Measurements from ENCODE around the gene ABLIM3. TPM values are rescaled to one million over a fixed set of nuclear protein-coding genes. Genes with fewer than 3 reads are reported as not detected.

The ABLIM3 gene
- polyA plus RNA-seq, 1 donor, result 7.2 TPM

- no peaks in the 10 kb centered on the region for H3K4me1 ChIP-seq (ENCODE audit: control insufficient read depth, insufficient read depth, low read length)
- H3K27me3 ChIP-seq (ENCODE audit: control insufficient read depth, insufficient read depth, low read length), result peaks cover 36% of the 10 kb centered on the region
- WGBS (ENCODE audit: insufficient coverage, low lambda C conversion rate), result 88% methylated on average over 2 of the region's 11 CpGs
- no peaks in the 10 kb centered on the region for H3K9me3 ChIP-seq (ENCODE audit: control insufficient read depth, low read depth, low read length)
- no peak overlapping the region for H3K27ac ChIP-seq (ENCODE audit: low read length)
- no peaks in the 10 kb centered on the region for H3K36me3 ChIP-seq (ENCODE audit: control insufficient read depth, insufficient read depth, low read length)
- no peak overlapping the region for H3K4me3 ChIP-seq (ENCODE audit: low read length)
- DNase-seq, result no peak
These were observed 7.2 kb upstream of the ABLIM3 start for GRCh38 chr5:149133795-149134777.

- H3K27ac ChIP-seq (ENCODE audit: low read length), result no peak overlapping the region
- H3K4me1 ChIP-seq (ENCODE audit: control insufficient read depth, insufficient read depth, low read length), result no peaks in the 10 kb centered on the region
- no peak overlapping the region for H3K4me3 ChIP-seq (ENCODE audit: low read length)
- no peak for DNase-seq
- H3K36me3 ChIP-seq (ENCODE audit: control insufficient read depth, insufficient read depth, low read length), result no peaks in the 10 kb centered on the region
- no peaks in the 10 kb centered on the region for H3K9me3 ChIP-seq (ENCODE audit: control insufficient read depth, low read depth, low read length)
- 100% methylated on average over 2 of the region's 6 CpGs for WGBS (ENCODE audit: insufficient coverage, low lambda C conversion rate)
- H3K27me3 ChIP-seq (ENCODE audit: control insufficient read depth, insufficient read depth, low read length), result peaks cover 36% of the 10 kb centered on the region
These were observed 6.4 kb upstream of the ABLIM3 start for GRCh38 chr5:149134778-149135500.

- DNase-seq, result no peak
- no peak overlapping the region for H3K27ac ChIP-seq (ENCODE audit: low read length)
- H3K27me3 ChIP-seq (ENCODE audit: control insufficient read depth, insufficient read depth, low read length), result peaks cover 32% of the 10 kb centered on the region
- no peaks in the 10 kb centered on the region for H3K9me3 ChIP-seq (ENCODE audit: control insufficient read depth, low read depth, low read length)
- H3K4me3 ChIP-seq (ENCODE audit: low read length), result no peak overlapping the region
- no peaks in the 10 kb centered on the region for H3K36me3 ChIP-seq (ENCODE audit: control insufficient read depth, insufficient read depth, low read length)
- no CpG with 5 or more reads among the region's 1 CpG for WGBS (ENCODE audit: insufficient coverage, low lambda C conversion rate)
- no peaks in the 10 kb centered on the region for H3K4me1 ChIP-seq (ENCODE audit: control insufficient read depth, insufficient read depth, low read length)
These were observed 5.6 kb upstream of the ABLIM3 start for GRCh38 chr5:149135536-149136201.

GRCh38 chr5:149138182-149138923 lies 2.9 kb upstream of the ABLIM3 start:
- Histone ChIP-seq H3K4me3 (ENCODE audit: low read length) (no peak overlapping the region), H3K27me3 (ENCODE audit: control insufficient read depth, insufficient read depth, low read length) (peaks cover 45% of the 10 kb centered on the region), H3K9me3 (ENCODE audit: control insufficient read depth, low read depth, low read length) (no peaks in the 10 kb centered on the region), H3K27ac (ENCODE audit: low read length) (no peak overlapping the region), H3K36me3 (ENCODE audit: control insufficient read depth, insufficient read depth, low read length) (no peaks in the 10 kb centered on the region), H3K4me1 (ENCODE audit: control insufficient read depth, insufficient read depth, low read length) (peaks cover 4% of the 10 kb centered on the region)
- WGBS (ENCODE audit: insufficient coverage, low lambda C conversion rate), result 69% methylated on average over 2 of the region's 7 CpGs
- DNase-seq, result no peak

- peaks cover 4% of the 10 kb centered on the region for H3K4me1 ChIP-seq (ENCODE audit: control insufficient read depth, insufficient read depth, low read length)
- no peak overlapping the region for H3K4me3 ChIP-seq (ENCODE audit: low read length)
- WGBS (ENCODE audit: insufficient coverage, low lambda C conversion rate), result 40% methylated on average over 2 of the region's 11 CpGs
- peaks cover 42% of the 10 kb centered on the region for H3K27me3 ChIP-seq (ENCODE audit: control insufficient read depth, insufficient read depth, low read length)
- no peaks in the 10 kb centered on the region for H3K36me3 ChIP-seq (ENCODE audit: control insufficient read depth, insufficient read depth, low read length)
- H3K9me3 ChIP-seq (ENCODE audit: control insufficient read depth, low read depth, low read length), result no peaks in the 10 kb centered on the region
- no peak for DNase-seq
- no peak overlapping the region for H3K27ac ChIP-seq (ENCODE audit: low read length)
These were observed 893 bp upstream of the ABLIM3 start for GRCh38 chr5:149140197-149141002.

- WGBS (ENCODE audit: insufficient coverage, low lambda C conversion rate), result no CpG with 5 or more reads among the region's 20 CpGs
- Histone ChIP-seq H3K27me3 (ENCODE audit: control insufficient read depth, insufficient read depth, low read length) (peaks cover 32% of the 10 kb centered on the region), H3K9me3 (ENCODE audit: control insufficient read depth, low read depth, low read length) (no peaks in the 10 kb centered on the region), H3K4me3 (ENCODE audit: low read length) (peak overlapping the region; percentile 57), H3K27ac (ENCODE audit: low read length) (peak overlapping the region; percentile 33), H3K4me1 (ENCODE audit: control insufficient read depth, insufficient read depth, low read length) (peaks cover 4% of the 10 kb centered on the region), H3K36me3 (ENCODE audit: control insufficient read depth, insufficient read depth, low read length) (no peaks in the 10 kb centered on the region)
- DNase-seq, result peak in 1 of 2 donors; percentile 14
These were observed 911 bp downstream of the ABLIM3 start for GRCh38 chr5:149141957-149142851.

- Histone ChIP-seq H3K4me1 (ENCODE audit: control insufficient read depth, insufficient read depth, low read length) (peaks cover 4% of the 10 kb centered on the region), H3K9me3 (ENCODE audit: control insufficient read depth, low read depth, low read length) (no peaks in the 10 kb centered on the region), H3K27ac (ENCODE audit: low read length) (no peak overlapping the region), H3K36me3 (ENCODE audit: control insufficient read depth, insufficient read depth, low read length) (no peaks in the 10 kb centered on the region), H3K4me3 (ENCODE audit: low read length) (no peak overlapping the region), H3K27me3 (ENCODE audit: control insufficient read depth, insufficient read depth, low read length) (peaks cover 24% of the 10 kb centered on the region)
- WGBS (ENCODE audit: insufficient coverage, low lambda C conversion rate), result 80% methylated on average over 1 of the region's 2 CpGs
- DNase-seq, result no peak
These were observed 2.2 kb downstream of the ABLIM3 start for GRCh38 chr5:149143470-149143869.

- no peak for DNase-seq
- Histone ChIP-seq H3K27me3 (ENCODE audit: control insufficient read depth, insufficient read depth, low read length) (peaks cover 24% of the 10 kb centered on the region), H3K4me1 (ENCODE audit: control insufficient read depth, insufficient read depth, low read length) (peaks cover 4% of the 10 kb centered on the region), H3K4me3 (ENCODE audit: low read length) (no peak overlapping the region), H3K27ac (ENCODE audit: low read length) (no peak overlapping the region), H3K36me3 (ENCODE audit: control insufficient read depth, insufficient read depth, low read length) (no peaks in the 10 kb centered on the region), H3K9me3 (ENCODE audit: control insufficient read depth, low read depth, low read length) (no peaks in the 10 kb centered on the region)
- no CpG with 5 or more reads among the region's 1 CpG for WGBS (ENCODE audit: insufficient coverage, low lambda C conversion rate)
These were observed 3.3 kb downstream of the ABLIM3 start for GRCh38 chr5:149144637-149145036.

- Histone ChIP-seq H3K9me3 (ENCODE audit: control insufficient read depth, low read depth, low read length) (no peaks in the 10 kb centered on the region), H3K4me3 (ENCODE audit: low read length) (no peak overlapping the region), H3K36me3 (ENCODE audit: control insufficient read depth, insufficient read depth, low read length) (no peaks in the 10 kb centered on the region), H3K27ac (ENCODE audit: low read length) (no peak overlapping the region), H3K4me1 (ENCODE audit: control insufficient read depth, insufficient read depth, low read length) (peaks cover 4% of the 10 kb centered on the region), H3K27me3 (ENCODE audit: control insufficient read depth, insufficient read depth, low read length) (peaks cover 24% of the 10 kb centered on the region)
- DNase-seq, result no peak
- no CpG with 5 or more reads among the region's 1 CpG for WGBS (ENCODE audit: insufficient coverage, low lambda C conversion rate)
These were observed 3.8 kb downstream of the ABLIM3 start for GRCh38 chr5:149145138-149145537.
